Spleen (tissue), 7 donors: ENCODE measurements around the gene PHTF2.

Experiments
- POLR2A ChIP-seq, 3 donors: fragments of 450-650 bp; IDR thresholded peaks; one replicate each; pipeline ENCODE4 v1.5.1; 2017; ENCODE audit warnings: antibody characterized with exemption in 3 of 3, mild to moderate bottlenecking in 1 of 3
- POLR2AphosphoS5 ChIP-seq, 3 donors: sonication (generic); formaldehyde crosslinking; IDR thresholded peaks; one replicate each; pipeline ENCODE4 v1.5.1; 2017; ENCODE audit warnings: antibody characterized with exemption in 3 of 3
- TF ChIP-seq, protein P1 (sequence below), 11 experiments: fragments of 200-600 bp in 7 of 11; fragments of 450-650 bp in 4 of 11; sonication (generic) in 4 of 11; IDR thresholded peaks in 8 of 11; conservative IDR thresholded peaks in 3 of 11; 1 replicate in 7 of 11; 2 replicates in 4 of 11; pipeline versions ENCODE4 v1.4.0 to v1.8.0; 2016 to 2021; ENCODE audit warnings: antibody characterized with exemption in 11 of 11, inconsistent platforms in 4 of 11, mild to moderate bottlenecking in 1 of 11
- donor health status: DM: no; HTN: no; CAD: no; lungs with moderate emphysema.
- donor health status: DM: no; HTN: no; CAD: no.
- donor health status: DM: no; HTN: no; CAD: no.

DNA sequence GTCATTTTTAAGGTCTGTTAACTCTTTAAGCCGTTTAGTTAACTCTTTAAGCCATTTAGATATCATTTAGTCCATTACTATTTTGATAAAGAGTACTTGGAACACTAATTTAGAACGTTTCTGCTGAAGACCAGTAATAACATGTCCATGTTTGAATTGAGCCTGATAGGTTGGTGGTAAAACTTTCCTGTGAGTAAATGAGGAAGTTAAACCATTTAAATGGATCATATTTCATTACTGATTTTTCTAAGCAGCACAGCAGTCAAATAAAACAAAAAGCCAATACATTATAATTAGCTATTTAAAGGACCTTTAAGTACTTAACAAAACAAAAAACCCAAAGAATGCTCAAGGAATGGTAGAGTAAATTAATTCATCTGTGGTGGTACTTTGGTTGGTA is 29.4 kb downstream of the PHTF2 start:
- TF ChIP-seq POLR2AphosphoS5 (IDR thresholded peaks at IDR 0.05) (no peak), POLR2A (IDR thresholded peaks at IDR 0.05) (no peak)
- TF ChIP-seq, protein P1, sequence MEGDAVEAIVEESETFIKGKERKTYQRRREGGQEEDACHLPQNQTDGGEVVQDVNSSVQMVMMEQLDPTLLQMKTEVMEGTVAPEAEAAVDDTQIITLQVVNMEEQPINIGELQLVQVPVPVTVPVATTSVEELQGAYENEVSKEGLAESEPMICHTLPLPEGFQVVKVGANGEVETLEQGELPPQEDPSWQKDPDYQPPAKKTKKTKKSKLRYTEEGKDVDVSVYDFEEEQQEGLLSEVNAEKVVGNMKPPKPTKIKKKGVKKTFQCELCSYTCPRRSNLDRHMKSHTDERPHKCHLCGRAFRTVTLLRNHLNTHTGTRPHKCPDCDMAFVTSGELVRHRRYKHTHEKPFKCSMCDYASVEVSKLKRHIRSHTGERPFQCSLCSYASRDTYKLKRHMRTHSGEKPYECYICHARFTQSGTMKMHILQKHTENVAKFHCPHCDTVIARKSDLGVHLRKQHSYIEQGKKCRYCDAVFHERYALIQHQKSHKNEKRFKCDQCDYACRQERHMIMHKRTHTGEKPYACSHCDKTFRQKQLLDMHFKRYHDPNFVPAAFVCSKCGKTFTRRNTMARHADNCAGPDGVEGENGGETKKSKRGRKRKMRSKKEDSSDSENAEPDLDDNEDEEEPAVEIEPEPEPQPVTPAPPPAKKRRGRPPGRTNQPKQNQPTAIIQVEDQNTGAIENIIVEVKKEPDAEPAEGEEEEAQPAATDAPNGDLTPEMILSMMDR (IDR thresholded peaks at IDR 0.05 in 8 of 11, conservative IDR thresholded peaks at IDR 0.05 in 3 of 11) = no peak
